NK-92 (cell line): ENCODE results near the gene AIDA.

Experiments used
- DNase-seq: peaks from one replicate; lab custom pipeline; 2025; ENCODE audit not compliant: unreplicated experiment; lab: John Stamatoyannopoulos, UW

Gene AIDA

GRCh38 chr1:222652676-222653075, 59.6 kb downstream of the AIDA start:
- DNase-seq: no peak

GRCh38 chr1:222644636-222644980, 67.7 kb downstream of the AIDA start:
- no peak for DNase-seq

GRCh38 chr1:222643938-222644635, 68.2 kb downstream of the AIDA start:
- peak; percentile 84 for DNase-seq

GRCh38 chr1:222643606-222643937, 68.7 kb downstream of the AIDA start:
- no peak for DNase-seq

GRCh38 chr1:222642468-222642867, 69.8 kb downstream of the AIDA start:
- no peak for DNase-seq

- no peak for DNase-seq
These were observed 70.9 kb downstream of the AIDA start for GRCh38 chr1:222641269-222641948.

GRCh38 chr1:222634180-222635013, 77.9 kb downstream of the AIDA start:
- no peak for DNase-seq

- DNase-seq: no peak
These were observed 79.5 kb downstream of the AIDA start for GRCh38 chr1:222632749-222633148.

- no peak for DNase-seq
These were observed 80.6 kb downstream of the AIDA start for GRCh38 chr1:222631611-222632208.

GRCh38 chr1:222629921-222630535, 82.3 kb downstream of the AIDA start:
- DNase-seq: no peak

GRCh38 chr1:222627232-222627631, 85.1 kb downstream of the AIDA start:
- no peak for DNase-seq

- no peak for DNase-seq
These were observed 88.1 kb downstream of the AIDA start for GRCh38 chr1:222624214-222624613.

- no peak for DNase-seq
These were observed 88.8 kb downstream of the AIDA start for GRCh38 chr1:222623458-222623857.

- no peak for DNase-seq
These were observed 89.5 kb downstream of the AIDA start for GRCh38 chr1:222622765-222623164.

- DNase-seq: no peak
These were observed 91.7 kb downstream of the AIDA start for GRCh38 chr1:222620566-222620965.

GRCh38 chr1:222618880-222619596, 93.3 kb downstream of the AIDA start:
- no peak for DNase-seq
